IMR-90 (cell line): ENCODE data around the gene SERPINA6. TPM values are rescaled to one million over a fixed set of nuclear protein-coding genes. Genes with fewer than 3 reads are reported as not detected.
"Not testable (repeated sequence)": the region's sequence is repeated elsewhere in the genome, so short reads cannot be mapped to it uniquely, and the experiment has no call there.

ENCODE experiments used
- ATAC-seq: fragments of 200-7000 bp; cut with Tn5 transposase; 2 replicates; pipeline ENCODE4 v1.9.1; 2020; ENCODE audit warnings: low read depth, mild to moderate bottlenecking, moderate library complexity
- BruUV-seq: library from RNA; stranded (reverse); fragments of 400-500 nt; replicated peaks from 2 replicates; lab custom pipeline; 2021; lab: Mats Ljungman, UMichigan
- CTCF ChIA-PET: fragments of 300-600 bp; formaldehyde crosslinking; extraction: SDS; loops from one replicate; lab custom pipeline; 2021; ENCODE audit warnings: antibody characterized with exemption; lab: Yijun Ruan, JAX
- POLR2A ChIA-PET: fragments of 300-600 bp; sonication (Branson Sonifier 250); formaldehyde crosslinking; loops from one replicate; lab custom pipeline; 2022; ENCODE audit warnings: antibody characterized with exemption; ENCODE audit not compliant: unreplicated experiment; lab: Charles Lee
- DNase-seq: peaks from one replicate; pipeline ENCODE4 v3.0.0; 2013
- H2AFZ ChIP-seq: replicated peaks from 2 replicates; pipeline ENCODE3; 2013; ENCODE audit warnings: low read length, mild to moderate bottlenecking; ENCODE audit not compliant: poor library complexity
- H2AK5ac ChIP-seq: 2 replicates; pipeline ENCODE4 v1.6.1; 2013; ENCODE audit warnings: low read depth, low read length, inconsistent platforms
- H2AK9ac ChIP-seq: replicated peaks from 2 replicates; pipeline ENCODE3; 2013; ENCODE audit warnings: mild to moderate bottlenecking, low read depth, low read length, moderate library complexity; ENCODE audit not compliant: poor library complexity
- H2BK120ac ChIP-seq: 2 replicates; pipeline ENCODE4 v1.6.1; 2013; ENCODE audit warnings: low read depth, low read length, inconsistent platforms
- H2BK15ac ChIP-seq: 3 replicates; pipeline ENCODE4 v1.6.1; 2013; ENCODE audit warnings: low read depth, low read length, inconsistent platforms
- H2BK20ac ChIP-seq: 2 replicates; pipeline ENCODE4 v1.6.1; 2013; ENCODE audit warnings: low read depth, mild to moderate bottlenecking, inconsistent platforms, low read length, moderate library complexity
- H2BK5ac ChIP-seq: 2 replicates; pipeline ENCODE4 v1.6.1; 2013; ENCODE audit warnings: mild to moderate bottlenecking, low read depth, low read length, inconsistent platforms; ENCODE audit not compliant: poor library complexity, severe bottlenecking
- H3K14ac ChIP-seq: replicated peaks from 2 replicates; pipeline ENCODE4 v1.6.1; 2013; ENCODE audit warnings: low read depth, low read length, inconsistent platforms
- H3K18ac ChIP-seq: 2 replicates; pipeline ENCODE4 v1.6.1; 2013; ENCODE audit warnings: low read depth, low read length, control low read depth
- H3K23ac ChIP-seq: 2 replicates; pipeline ENCODE4 v1.6.1; 2013; ENCODE audit warnings: low read depth, low read length, inconsistent platforms
- H3K27ac ChIP-seq: 2 replicates; pipeline ENCODE4 v1.5.1; 2013; ENCODE audit warnings: mild to moderate bottlenecking, control low read depth, low read length; ENCODE audit not compliant: insufficient read depth
- H3K27me3 ChIP-seq: 2 replicates; pipeline ENCODE4 v1.6.1; 2013; ENCODE audit warnings: low read length; ENCODE audit not compliant: control insufficient read depth, insufficient read depth
- H3K36me3 ChIP-seq: 2 replicates; pipeline ENCODE4 v1.6.1; 2013; ENCODE audit warnings: low read length, mixed read lengths; ENCODE audit not compliant: control insufficient read depth, insufficient read depth
- H3K4ac ChIP-seq: 2 replicates; pipeline ENCODE4 v1.6.1; 2013; ENCODE audit warnings: low read depth, low read length, inconsistent platforms
- H3K4me1 ChIP-seq: 2 replicates; pipeline ENCODE4 v1.6.1; 2013; ENCODE audit warnings: low read length, mixed read lengths; ENCODE audit not compliant: control insufficient read depth, insufficient read depth
- H3K4me2 ChIP-seq: 2 replicates; pipeline ENCODE4 v1.6.1; 2013; ENCODE audit warnings: low read depth, mild to moderate bottlenecking, control low read depth, low read length, moderate library complexity
- H3K4me3 ChIP-seq: 2 replicates; pipeline ENCODE4 v1.5.1; 2013; ENCODE audit warnings: low read depth, mild to moderate bottlenecking, control low read depth, low read length, moderate library complexity; ENCODE audit not compliant: insufficient read depth
- H3K56ac ChIP-seq: 2 replicates; pipeline ENCODE4 v1.6.1; 2013; ENCODE audit warnings: low read length, inconsistent platforms; ENCODE audit not compliant: insufficient read depth; ENCODE audit errors: extremely low read depth
- H3K79me1 ChIP-seq, 2 experiments: 2 replicates each; pipeline ENCODE4 v1.6.1; 2013; ENCODE audit warnings: low read length in 2 of 2, inconsistent platforms in 1 of 2, low read depth in 1 of 2
- H3K9ac ChIP-seq: 2 replicates; pipeline ENCODE4 v1.6.1; 2013; ENCODE audit warnings: low read depth, low read length, control low read depth
- H3K9me1 ChIP-seq: 2 replicates; pipeline ENCODE4 v1.6.1; 2013; ENCODE audit warnings: low read length, inconsistent platforms; ENCODE audit not compliant: insufficient read depth
- H3K9me3 ChIP-seq: 2 replicates; pipeline ENCODE4 v1.6.1; 2013; ENCODE audit warnings: low read length; ENCODE audit not compliant: control insufficient read depth, insufficient read depth
- H4K20me1 ChIP-seq: 2 replicates; pipeline ENCODE4 v1.6.1; 2013; ENCODE audit warnings: low read length, inconsistent platforms; ENCODE audit not compliant: insufficient read depth
- H4K5ac ChIP-seq: 2 replicates; pipeline ENCODE4 v1.6.1; 2013; ENCODE audit warnings: mild to moderate bottlenecking, low read depth, low read length, control low read depth
- H4K8ac ChIP-seq, 2 experiments: 2 replicates each; pipeline ENCODE4 v1.6.1; 2013; ENCODE audit warnings: low read depth in 2 of 2, low read length in 2 of 2, control low read depth in 1 of 2, inconsistent platforms in 1 of 2
- H4K91ac ChIP-seq: 2 replicates; pipeline ENCODE4 v1.6.1; 2013; ENCODE audit warnings: low read depth, low read length, inconsistent platforms; ENCODE audit not compliant: insufficient read depth
- CEBPB ChIP-seq: IDR thresholded peaks from 2 replicates; pipeline ENCODE4 v1.6.1; 2012; ENCODE audit warnings: low read depth, low read length, improper control_type of control experiment
- MAFK ChIP-seq: IDR thresholded peaks from 2 replicates; pipeline ENCODE4 v1.6.1; 2012; ENCODE audit warnings: low read depth, low read length, improper control_type of control experiment
- MXI1 ChIP-seq: IDR thresholded peaks from 2 replicates; pipeline ENCODE4 v1.6.1; 2012; ENCODE audit warnings: low read depth, mild to moderate bottlenecking, low read length, moderate library complexity, borderline replicate concordance
- POLR2A ChIP-seq: IDR thresholded peaks from 2 replicates; pipeline ENCODE4 v1.6.1; 2012; ENCODE audit warnings: mild to moderate bottlenecking, low read depth, low read length
- WGBS, 2 experiments: methylation state at CpG; one replicate each; pipeline versions ENCODE4 v1.1.5 to v1.1.7; 2013; ENCODE audit warnings: missing lambda C conversion rate in 2 of 2; ENCODE audit not compliant: insufficient read length in 1 of 2; ENCODE audit errors: extremely low coverage in 2 of 2; 5-methylcytosine and 5-hydroxymethylcytosine counted together
- dilution Hi-C: fragments of 300-500 bp; cut with HindIII; formaldehyde crosslinking; loops from one replicate; pipeline ENCODE4 v1.14.3; 2018; ENCODE audit warnings: low sequenced_read_pairs; ENCODE audit not compliant: unreplicated experiment
- in situ Hi-C: fragments of 300-500 bp; cut with MboI; formaldehyde crosslinking; loops from 3 replicates; pipeline ENCODE4 v1.14.3; 2019; ENCODE audit warnings: low sequenced_read_pairs, inconsistent platforms, mixed read lengths
- intact Hi-C: fragments of 100-400 bp; cut with micrococcal nuclease; formaldehyde crosslinking; loops from 2 replicates; pipeline ENCODE4 v1.10.0; 2022
- polyA plus RNA-seq, 3 experiments: library from polyadenylated mRNA; depleted of rRNA; stranded (reverse); fragments of >200 nt; gene quantifications; 2 replicates each; pipeline ENCODE4 v1.2.3, GENCODE V29; 2012; ENCODE audit warnings: low replicate concordance in 1 of 3
- total RNA-seq: library from RNA; depleted of rRNA; stranded (reverse); fragments of >200 nt; gene quantifications from 2 replicates; pipeline ENCODE4 v1.2.3, GENCODE V29; 2012
- TF ChIP-seq, protein P1 (sequence below): fragments of 150-350 bp; IDR thresholded peaks from 2 replicates; pipeline ENCODE4 v1.6.1; 2017; ENCODE audit warnings: mild to moderate bottlenecking, antibody characterized with exemption, low read length, low read depth

The SERPINA6 gene
- total and polyA plus RNA-seq, 2 of the 4 experiments (the other 2 are of a cell fraction), result not detected

DNA sequence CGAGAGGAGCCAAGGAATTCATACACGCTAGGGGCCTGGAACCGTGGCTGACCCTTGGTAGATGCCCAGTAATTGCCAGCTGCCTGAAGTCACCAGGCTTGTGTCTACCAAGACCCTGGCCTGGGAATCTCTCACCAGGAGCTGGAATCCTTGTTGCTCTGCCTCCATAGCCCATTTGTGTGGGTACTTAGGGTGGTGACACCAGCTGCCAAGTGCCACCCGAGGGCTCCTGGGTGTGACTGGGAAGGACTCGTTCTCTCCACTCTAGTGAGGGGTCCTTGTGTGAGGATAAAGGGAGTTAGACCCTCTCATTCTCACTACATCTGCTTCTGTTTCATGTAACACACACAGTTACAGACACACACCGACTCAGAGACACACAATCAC, 47.4 kb upstream of the SERPINA6 start:
- in situ Hi-C loops, result no loop called here
- Histone ChIP-seq H3K4me3 (no peak overlapping the region), H4K91ac (no peak overlapping the region), H2AK9ac (no peak overlapping the region), H2AFZ (no peak overlapping the region), H4K20me1 (no peaks in the 10 kb centered on the region), H3K14ac (no peak overlapping the region), H3K4me1 (peaks cover 7% of the 10 kb centered on the region), H2BK20ac (no peak overlapping the region), H4K5ac (no peak overlapping the region), H3K9me3 (no peaks in the 10 kb centered on the region), H3K27me3 (no peaks in the 10 kb centered on the region; the same call in 1 of the 2 replicates), H3K56ac (no peak overlapping the region), H3K4me2 (no peak overlapping the region), H2BK15ac (no peak overlapping the region; the same call in 2 of the 3 replicates), H2BK5ac (no peak overlapping the region), H3K79me1 (no peaks in the 10 kb centered on the region), H3K4ac (no peak overlapping the region), H3K18ac (no peak overlapping the region), H3K36me3 (no peaks in the 10 kb centered on the region), H3K27ac (no peak overlapping the region), H2AK5ac (0 out of 2 replicates have a peak overlapping the region, but pooled peaks have one; percentile 18), H4K8ac (no peak overlapping the region), H3K9ac (no peak overlapping the region), H3K9me1 (peaks cover 16% of the 10 kb centered on the region), H2BK120ac (no peak overlapping the region), H3K23ac (no peak overlapping the region)
- ChIA-PET POLR2A (no interaction called here), CTCF (no interaction called here)
- no peak for DNase-seq
- intact Hi-C loops, result no loop called here
- TF ChIP-seq MAFK (no peak), MXI1 (no peak), POLR2A (no peak), CEBPB (no peak)
- TF ChIP-seq, protein P1, sequence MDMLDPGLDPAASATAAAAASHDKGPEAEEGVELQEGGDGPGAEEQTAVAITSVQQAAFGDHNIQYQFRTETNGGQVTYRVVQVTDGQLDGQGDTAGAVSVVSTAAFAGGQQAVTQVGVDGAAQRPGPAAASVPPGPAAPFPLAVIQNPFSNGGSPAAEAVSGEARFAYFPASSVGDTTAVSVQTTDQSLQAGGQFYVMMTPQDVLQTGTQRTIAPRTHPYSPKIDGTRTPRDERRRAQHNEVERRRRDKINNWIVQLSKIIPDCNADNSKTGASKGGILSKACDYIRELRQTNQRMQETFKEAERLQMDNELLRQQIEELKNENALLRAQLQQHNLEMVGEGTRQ, result no peak
- ATAC-seq, result no peak
- no TSS peak for BruUV-seq
- dilution Hi-C loops, result no loop called here
- 100% methylated on average over 1 of the region's 6 CpGs; no CpG with 5 or more reads in 1 of the 2 experiments for WGBS, 2 experiments

DNA sequence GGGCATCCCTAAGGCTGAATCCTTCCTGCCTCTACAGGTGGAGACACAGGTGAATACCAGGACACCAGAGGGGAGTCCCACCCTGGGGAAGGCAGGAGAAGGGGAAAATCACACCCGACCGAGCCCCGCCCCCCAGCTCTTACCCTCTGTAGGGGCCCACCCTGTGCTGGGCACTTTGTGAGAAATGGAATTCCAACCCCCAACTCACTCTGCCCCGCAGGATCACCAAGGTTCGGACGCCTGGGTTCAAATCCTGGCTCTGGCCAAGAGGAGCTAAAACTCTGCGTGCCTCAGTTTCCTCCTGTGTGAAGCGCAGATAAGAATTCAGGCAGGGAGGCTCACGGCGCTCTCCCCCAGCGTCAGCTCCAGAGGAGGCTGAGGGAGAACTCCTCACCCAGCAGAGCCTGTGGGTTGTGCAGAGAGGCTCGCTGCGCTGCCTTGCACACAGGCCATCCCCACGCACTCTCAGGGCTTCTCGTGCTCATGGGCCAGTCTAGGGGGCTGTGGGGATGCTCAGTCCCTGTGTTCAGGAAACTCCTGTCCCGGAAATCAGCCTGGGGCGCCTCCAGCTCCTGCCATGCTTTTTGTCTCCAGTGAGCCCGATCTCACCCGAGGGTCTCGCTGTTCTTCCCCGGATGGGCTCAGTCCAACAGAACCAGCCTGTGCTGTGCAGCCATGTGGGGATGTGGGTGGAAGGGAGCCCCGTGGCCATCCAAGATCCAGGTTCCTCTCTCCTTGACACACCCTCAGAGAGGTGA, 46.8 kb upstream of the SERPINA6 start:
- no CpG with 5 or more reads among the region's 22 CpGs for WGBS, 2 experiments
- H3K9me1 ChIP-seq, result peaks cover 16% of the 10 kb centered on the region
- POLR2A ChIA-PET, ATAC-seq, H2BK5ac ChIP-seq, H4K5ac ChIP-seq, H3K27ac ChIP-seq, H2AK9ac ChIP-seq, H3K9me3 ChIP-seq, H3K4me1 ChIP-seq, dilution Hi-C loops, H2BK20ac ChIP-seq, H3K79me1 ChIP-seq, intact Hi-C loops, H3K4me2 ChIP-seq, CTCF ChIA-PET, H4K91ac ChIP-seq, H2AK5ac ChIP-seq, DNase-seq, in situ Hi-C loops, H4K8ac ChIP-seq, H3K23ac ChIP-seq, H3K9ac ChIP-seq, H3K18ac ChIP-seq, H3K14ac ChIP-seq, H3K4ac ChIP-seq, H2BK120ac ChIP-seq, H3K4me3 ChIP-seq, H4K20me1 ChIP-seq, H3K27me3 ChIP-seq, H3K36me3 ChIP-seq, BruUV-seq, H2AFZ ChIP-seq, H2BK15ac ChIP-seq, H3K56ac ChIP-seq: not testable (repeated sequence)
